Panc1 (cell line): ENCODE results near the gene TSPOAP1. TPM values are rescaled to one million over a fixed set of nuclear protein-coding genes. Genes with fewer than 3 reads are reported as not detected.

ENCODE experiments used
- ATAC-seq: fragments of 200-7000 bp; cut with Tn5 transposase; 2 replicates; pipeline ENCODE4 v1.9.1; 2020; ENCODE audit warnings: mild to moderate bottlenecking, moderate library complexity
- BruUV-seq: library from RNA; stranded (reverse); fragments of 400-500 nt; replicated peaks from 2 replicates; lab custom pipeline; 2021; lab: Mats Ljungman, UMichigan
- CTCF ChIA-PET: fragments of 300-600 bp; sonication (Branson Sonifier 250); formaldehyde crosslinking; loops from one replicate; lab custom pipeline; 2022; ENCODE audit warnings: antibody characterized with exemption; lab: Charles Lee
- POLR2A ChIA-PET: fragments of 300-600 bp; sonication (Branson Sonifier 250); formaldehyde crosslinking; loops from one replicate; lab custom pipeline; 2022; ENCODE audit warnings: antibody characterized with exemption; lab: Charles Lee
- DNase-seq: peaks from one replicate; pipeline ENCODE4 v3.0.0-alpha.2; 2010; ENCODE audit warnings: low read depth, low spot score
- H3K27ac ChIP-seq: 2 replicates; pipeline ENCODE4 v1.5.1; 2011; ENCODE audit warnings: mild to moderate bottlenecking, low read length, inconsistent platforms
- H3K27me3 ChIP-seq: fragments of 200-500 bp; sonication (Bioruptor generic); 2 replicates; pipeline ENCODE4 v1.6.0; 2014; ENCODE audit warnings: low read length, inconsistent platforms; ENCODE audit not compliant: control insufficient read depth, insufficient read depth
- H3K36me3 ChIP-seq: fragments of 200-500 bp; sonication (Bioruptor generic); 2 replicates; pipeline ENCODE4 v1.5.1; 2014; ENCODE audit warnings: inconsistent platforms, mild to moderate bottlenecking, low read length, moderate library complexity; ENCODE audit not compliant: control insufficient read depth, insufficient read depth
- H3K4me1 ChIP-seq: 2 replicates; pipeline ENCODE4 v1.5.1; 2011; ENCODE audit warnings: inconsistent platforms, mild to moderate bottlenecking, low read length, moderate library complexity; ENCODE audit not compliant: control insufficient read depth, insufficient read depth
- H3K4me3 ChIP-seq, 2 experiments: 2 replicates each; pipeline ENCODE4 v1.5.1; 2011 to 2012; ENCODE audit warnings: low read depth in 2 of 2, low read length in 2 of 2, mild to moderate bottlenecking in 2 of 2, inconsistent platforms in 1 of 2, moderate library complexity in 1 of 2
- H3K9me3 ChIP-seq: fragments of 200-500 bp; sonication (Bioruptor generic); 2 replicates; pipeline ENCODE4 v1.5.1; 2014; ENCODE audit warnings: low read depth, mild to moderate bottlenecking, inconsistent platforms, low read length, moderate library complexity; ENCODE audit not compliant: control insufficient read depth, insufficient read depth
- POLR2AphosphoS5 ChIP-seq: IDR thresholded peaks from 2 replicates; pipeline ENCODE4 v1.6.1; 2012; ENCODE audit warnings: mild to moderate bottlenecking, low read depth, low read length, moderate library complexity
- SIN3A ChIP-seq: IDR thresholded peaks from 2 replicates; pipeline ENCODE4 v1.6.1; 2012; ENCODE audit warnings: low read depth, mild to moderate bottlenecking, low read length, moderate library complexity, borderline replicate concordance; ENCODE audit not compliant: insufficient read depth
- TCF7L2 ChIP-seq: IDR thresholded peaks from 2 replicates; pipeline ENCODE4 v1.6.1; 2011; ENCODE audit warnings: mild to moderate bottlenecking, low read depth, low read length, inconsistent platforms
- in situ Hi-C: cut with HindIII; loops from 2 replicates; pipeline ENCODE4 v1.10.0; 2016; ENCODE audit warnings: low sequenced_read_pairs, low pct_unique_long_range_greater_than_20kb
- intact Hi-C: fragments of 100-400 bp; cut with micrococcal nuclease; formaldehyde crosslinking; loops from one replicate; pipeline ENCODE4 v1.10.0; 2022; ENCODE audit not compliant: unreplicated experiment
- total RNA-seq: library from RNA; stranded (reverse); gene quantifications from one replicate; pipeline ENCODE4 v1.2.1, GENCODE V29; 2021; ENCODE audit not compliant: unreplicated experiment
- TF ChIP-seq, protein P1 (sequence below), 2 experiments: IDR thresholded peaks; 2 replicates each; pipeline ENCODE4 v1.6.1; 2011 to 2012; ENCODE audit warnings: low read depth in 2 of 2, control low read depth in 1 of 2, low read length in 1 of 2, mild to moderate bottlenecking in 1 of 2, moderate library complexity in 1 of 2; ENCODE audit not compliant: insufficient read depth in 1 of 2
- TF ChIP-seq, protein P2 (sequence below): fragments of 450-650 bp; IDR thresholded peaks from 2 replicates; pipeline ENCODE4 v1.5.1; 2017; ENCODE audit warnings: mild to moderate bottlenecking

Gene TSPOAP1
- total RNA-seq, 1 experiment from 2014 or later = 0.05 TPM

DNA sequence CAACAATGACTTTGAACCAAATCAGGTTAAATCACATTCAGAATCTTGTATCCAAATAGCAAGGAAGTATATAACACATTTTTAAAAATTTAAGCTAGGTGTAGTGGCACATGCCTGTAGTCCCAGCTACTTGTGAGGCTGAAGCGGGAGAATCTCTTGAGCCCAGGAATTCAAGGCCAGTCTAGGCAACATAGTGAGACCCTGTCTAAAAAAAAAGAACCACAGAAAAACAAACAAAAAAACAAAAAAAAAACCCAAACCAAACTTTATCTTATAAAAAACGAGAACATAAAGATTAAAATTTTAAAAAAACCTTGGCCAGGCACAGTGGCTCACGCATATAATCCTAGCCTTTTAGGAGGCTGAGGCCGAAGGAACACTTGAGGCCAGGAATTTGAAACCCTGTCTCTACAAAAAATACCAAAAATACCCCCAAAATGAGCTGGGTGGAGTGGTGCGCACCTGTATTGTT lies 11.8 kb upstream of the TSPOAP1 start:
- Histone ChIP-seq H3K9me3 (no peaks in the 10 kb centered on the region), H3K36me3 (no peaks in the 10 kb centered on the region), H3K4me3 (no peak overlapping the region), H3K4me1 (no peaks in the 10 kb centered on the region; the same call in 1 of the 2 replicates), H3K27me3 (no peaks in the 10 kb centered on the region), H3K27ac (no peak overlapping the region)
- POLR2A ChIA-PET = interaction anchor here (0.7 kb wide), 1 partner anchor 202 kb away, joined by 8 read pairs; no protein-coding TSS in a partner anchor
- no TSS peak for BruUV-seq
- ATAC-seq (no peak), DNase-seq (no peak)
- CTCF ChIA-PET = interaction anchor here (0.7 to 1.6 kb wide), 2 partner anchors 23 to 1198 kb away, joined by 4 to 5 read pairs; no protein-coding TSS in a partner anchor
- TF ChIP-seq TCF7L2 (no peak), POLR2AphosphoS5 (no peak), SIN3A (no peak)
- TF ChIP-seq, protein P1, sequence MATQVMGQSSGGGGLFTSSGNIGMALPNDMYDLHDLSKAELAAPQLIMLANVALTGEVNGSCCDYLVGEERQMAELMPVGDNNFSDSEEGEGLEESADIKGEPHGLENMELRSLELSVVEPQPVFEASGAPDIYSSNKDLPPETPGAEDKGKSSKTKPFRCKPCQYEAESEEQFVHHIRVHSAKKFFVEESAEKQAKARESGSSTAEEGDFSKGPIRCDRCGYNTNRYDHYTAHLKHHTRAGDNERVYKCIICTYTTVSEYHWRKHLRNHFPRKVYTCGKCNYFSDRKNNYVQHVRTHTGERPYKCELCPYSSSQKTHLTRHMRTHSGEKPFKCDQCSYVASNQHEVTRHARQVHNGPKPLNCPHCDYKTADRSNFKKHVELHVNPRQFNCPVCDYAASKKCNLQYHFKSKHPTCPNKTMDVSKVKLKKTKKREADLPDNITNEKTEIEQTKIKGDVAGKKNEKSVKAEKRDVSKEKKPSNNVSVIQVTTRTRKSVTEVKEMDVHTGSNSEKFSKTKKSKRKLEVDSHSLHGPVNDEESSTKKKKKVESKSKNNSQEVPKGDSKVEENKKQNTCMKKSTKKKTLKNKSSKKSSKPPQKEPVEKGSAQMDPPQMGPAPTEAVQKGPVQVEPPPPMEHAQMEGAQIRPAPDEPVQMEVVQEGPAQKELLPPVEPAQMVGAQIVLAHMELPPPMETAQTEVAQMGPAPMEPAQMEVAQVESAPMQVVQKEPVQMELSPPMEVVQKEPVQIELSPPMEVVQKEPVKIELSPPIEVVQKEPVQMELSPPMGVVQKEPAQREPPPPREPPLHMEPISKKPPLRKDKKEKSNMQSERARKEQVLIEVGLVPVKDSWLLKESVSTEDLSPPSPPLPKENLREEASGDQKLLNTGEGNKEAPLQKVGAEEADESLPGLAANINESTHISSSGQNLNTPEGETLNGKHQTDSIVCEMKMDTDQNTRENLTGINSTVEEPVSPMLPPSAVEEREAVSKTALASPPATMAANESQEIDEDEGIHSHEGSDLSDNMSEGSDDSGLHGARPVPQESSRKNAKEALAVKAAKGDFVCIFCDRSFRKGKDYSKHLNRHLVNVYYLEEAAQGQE (IDR thresholded peaks at IDR 0.05; ENCODE audit: insufficient read depth in 1 of 2, low read depth in 2 of 2, low read length in 1 of 2) = no peak
- TF ChIP-seq, protein P2, sequence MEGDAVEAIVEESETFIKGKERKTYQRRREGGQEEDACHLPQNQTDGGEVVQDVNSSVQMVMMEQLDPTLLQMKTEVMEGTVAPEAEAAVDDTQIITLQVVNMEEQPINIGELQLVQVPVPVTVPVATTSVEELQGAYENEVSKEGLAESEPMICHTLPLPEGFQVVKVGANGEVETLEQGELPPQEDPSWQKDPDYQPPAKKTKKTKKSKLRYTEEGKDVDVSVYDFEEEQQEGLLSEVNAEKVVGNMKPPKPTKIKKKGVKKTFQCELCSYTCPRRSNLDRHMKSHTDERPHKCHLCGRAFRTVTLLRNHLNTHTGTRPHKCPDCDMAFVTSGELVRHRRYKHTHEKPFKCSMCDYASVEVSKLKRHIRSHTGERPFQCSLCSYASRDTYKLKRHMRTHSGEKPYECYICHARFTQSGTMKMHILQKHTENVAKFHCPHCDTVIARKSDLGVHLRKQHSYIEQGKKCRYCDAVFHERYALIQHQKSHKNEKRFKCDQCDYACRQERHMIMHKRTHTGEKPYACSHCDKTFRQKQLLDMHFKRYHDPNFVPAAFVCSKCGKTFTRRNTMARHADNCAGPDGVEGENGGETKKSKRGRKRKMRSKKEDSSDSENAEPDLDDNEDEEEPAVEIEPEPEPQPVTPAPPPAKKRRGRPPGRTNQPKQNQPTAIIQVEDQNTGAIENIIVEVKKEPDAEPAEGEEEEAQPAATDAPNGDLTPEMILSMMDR = no peak
- in situ Hi-C loops (no loop called here), intact Hi-C loops (no loop called here)

DNA sequence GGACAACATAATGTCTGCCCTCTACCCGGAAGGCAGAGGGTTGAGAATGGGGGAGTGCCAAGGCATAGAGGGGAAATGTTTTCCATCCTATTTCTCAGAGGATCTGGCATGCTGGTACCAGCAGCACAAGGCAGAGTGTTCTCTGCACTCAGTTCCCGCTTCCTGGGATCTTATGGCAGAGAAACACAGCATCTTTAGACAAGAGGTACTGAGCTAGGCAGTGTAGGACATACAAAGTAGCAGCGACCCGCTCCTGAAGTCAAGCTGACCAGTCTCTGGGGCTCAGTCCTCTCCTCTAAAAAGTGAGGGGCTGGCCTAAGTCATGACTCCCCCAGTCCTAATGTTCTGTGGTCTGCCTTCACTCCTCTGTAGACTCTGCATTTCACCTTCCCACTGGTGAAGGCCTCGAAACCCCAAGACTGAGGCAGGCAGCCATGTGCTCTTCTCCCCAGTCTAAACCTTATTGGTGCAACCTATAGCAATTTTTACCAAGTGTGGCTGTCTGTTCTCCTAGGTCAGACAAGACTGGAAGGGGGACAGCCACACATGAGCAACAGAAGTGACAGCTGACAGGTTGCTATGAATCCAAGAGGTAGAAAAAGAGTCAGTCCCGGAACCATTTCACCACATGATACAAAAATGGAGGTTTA lies 11.3 kb upstream of the TSPOAP1 start:
- BruUV-seq = no TSS peak
- in situ Hi-C loops = no loop called here
- CTCF ChIA-PET = interaction anchor here (0.7 to 1.6 kb wide), 2 partner anchors 23 to 1197 kb away, joined by 4 to 5 read pairs; no protein-coding TSS in a partner anchor

More for the DNA sequence above, 11.3 kb upstream of the TSPOAP1 start:
- Histone ChIP-seq H3K27me3 (no peaks in the 10 kb centered on the region), H3K36me3 (no peaks in the 10 kb centered on the region), H3K9me3 (no peaks in the 10 kb centered on the region), H3K4me1 (no peaks in the 10 kb centered on the region; the same call in 1 of the 2 replicates), H3K4me3 (no peak overlapping the region), H3K27ac (no peak overlapping the region)
- DNase-seq (no peak), ATAC-seq (no peak)
- TF ChIP-seq, protein P1 (IDR thresholded peaks at IDR 0.05; ENCODE audit: insufficient read depth in 1 of 2, low read depth in 2 of 2, low read length in 1 of 2) = no peak
- no peak for TF ChIP-seq POLR2AphosphoS5
- no peak for TF ChIP-seq TCF7L2
- no peak for TF ChIP-seq SIN3A
- TF ChIP-seq, protein P2 = no peak
- intact Hi-C loops = no loop called here
- POLR2A ChIA-PET = interaction anchor here (0.7 kb wide), 1 partner anchor 201 kb away, joined by 8 read pairs; no protein-coding TSS in a partner anchor
